AG09309 (cell line): ENCODE measurements around the gene JAKMIP1.

ENCODE experiments used
- DNase-seq: peaks from one replicate; pipeline ENCODE4 v3.0.0-alpha.2; 2010; ENCODE audit warnings: low read depth
- H3K4me3 ChIP-seq: 2 replicates; pipeline ENCODE4 v1.5.1; 2011; ENCODE audit warnings: mild to moderate bottlenecking, low read depth, low read length, moderate library complexity; ENCODE audit not compliant: control insufficient read depth
- TF ChIP-seq, protein P1 (sequence below): IDR thresholded peaks from 2 replicates; pipeline ENCODE4 v1.5.1; 2011; ENCODE audit warnings: mild to moderate bottlenecking, low read depth, low read length, inconsistent platforms; ENCODE audit not compliant: insufficient read depth, control insufficient read depth; ENCODE audit errors: missing control alignments

JAKMIP1 gene

DNA sequence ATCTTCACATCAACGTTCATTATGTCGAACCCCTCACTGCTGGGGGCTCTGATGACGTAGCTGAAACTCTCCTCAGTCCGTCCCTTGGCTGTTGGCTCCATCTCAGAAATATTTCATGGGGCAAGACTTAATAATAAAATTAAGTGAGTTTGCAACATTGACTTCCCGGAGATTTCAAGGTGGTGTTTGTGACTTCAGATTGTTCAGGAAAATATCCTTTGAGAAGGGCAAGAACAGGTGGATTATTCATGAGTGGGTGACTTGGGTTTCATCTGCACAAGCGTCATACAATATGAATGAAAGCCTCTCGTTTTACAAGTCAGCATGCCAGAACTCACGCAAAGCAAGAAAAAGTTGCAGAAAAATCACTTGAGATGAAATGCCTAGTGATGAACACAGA, 182.0 kb downstream of the JAKMIP1 start, which contains the start of gene C4orf50:
Gene C4orf50 (minus strand): TSS at position 101 of the 400 bp plus-strand sequence.
- TF ChIP-seq, protein P1, sequence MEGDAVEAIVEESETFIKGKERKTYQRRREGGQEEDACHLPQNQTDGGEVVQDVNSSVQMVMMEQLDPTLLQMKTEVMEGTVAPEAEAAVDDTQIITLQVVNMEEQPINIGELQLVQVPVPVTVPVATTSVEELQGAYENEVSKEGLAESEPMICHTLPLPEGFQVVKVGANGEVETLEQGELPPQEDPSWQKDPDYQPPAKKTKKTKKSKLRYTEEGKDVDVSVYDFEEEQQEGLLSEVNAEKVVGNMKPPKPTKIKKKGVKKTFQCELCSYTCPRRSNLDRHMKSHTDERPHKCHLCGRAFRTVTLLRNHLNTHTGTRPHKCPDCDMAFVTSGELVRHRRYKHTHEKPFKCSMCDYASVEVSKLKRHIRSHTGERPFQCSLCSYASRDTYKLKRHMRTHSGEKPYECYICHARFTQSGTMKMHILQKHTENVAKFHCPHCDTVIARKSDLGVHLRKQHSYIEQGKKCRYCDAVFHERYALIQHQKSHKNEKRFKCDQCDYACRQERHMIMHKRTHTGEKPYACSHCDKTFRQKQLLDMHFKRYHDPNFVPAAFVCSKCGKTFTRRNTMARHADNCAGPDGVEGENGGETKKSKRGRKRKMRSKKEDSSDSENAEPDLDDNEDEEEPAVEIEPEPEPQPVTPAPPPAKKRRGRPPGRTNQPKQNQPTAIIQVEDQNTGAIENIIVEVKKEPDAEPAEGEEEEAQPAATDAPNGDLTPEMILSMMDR: no peak
- DNase-seq: no peak
- no peak within 1 kb of the TSS for H3K4me3 ChIP-seq

DNA sequence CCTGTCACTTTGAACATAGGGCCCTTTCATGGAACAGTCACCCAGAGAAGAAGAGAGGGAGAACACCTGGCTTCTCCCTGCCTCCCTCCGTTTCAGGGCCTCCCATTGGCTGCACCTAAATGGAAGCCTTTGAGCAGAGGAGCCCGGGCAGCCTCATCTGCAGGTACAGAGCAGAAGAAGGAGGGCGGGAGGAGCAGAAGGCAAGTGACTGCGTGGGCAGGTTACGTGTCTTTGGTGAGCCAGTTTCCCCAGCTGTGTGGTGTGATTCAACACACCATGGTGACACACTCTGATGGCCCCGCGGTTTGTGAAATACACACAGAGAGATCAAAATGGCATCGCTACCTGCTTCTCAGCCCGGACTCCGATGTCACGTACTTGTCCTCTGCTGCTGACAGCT, 182.5 kb downstream of the JAKMIP1 start:
- H3K4me3 ChIP-seq: no peak overlapping the region
- no peak for DNase-seq
- TF ChIP-seq, protein P1: no peak

DNA sequence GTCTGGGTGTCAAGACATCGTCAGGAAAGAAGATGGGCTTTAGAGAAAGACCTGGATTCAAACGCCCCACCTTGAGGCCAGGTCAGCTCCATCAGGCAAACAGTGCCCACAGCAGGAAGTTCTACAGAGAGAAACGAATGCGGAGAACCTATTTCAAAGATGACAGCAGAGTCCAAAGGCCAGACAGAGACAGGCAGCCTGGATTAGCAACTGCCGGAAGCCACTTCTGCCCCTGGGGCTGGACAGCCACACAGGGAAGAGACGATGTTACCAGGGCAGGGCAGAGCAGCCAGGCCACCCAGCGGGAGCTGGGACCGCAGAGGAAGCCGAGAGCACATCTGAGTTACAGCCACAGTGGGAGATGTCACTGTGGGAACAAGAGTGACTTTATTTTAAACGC, 183.3 kb downstream of the JAKMIP1 start:
- no peak for DNase-seq
- TF ChIP-seq, protein P1: no peak
- no peak overlapping the region for H3K4me3 ChIP-seq

DNA sequence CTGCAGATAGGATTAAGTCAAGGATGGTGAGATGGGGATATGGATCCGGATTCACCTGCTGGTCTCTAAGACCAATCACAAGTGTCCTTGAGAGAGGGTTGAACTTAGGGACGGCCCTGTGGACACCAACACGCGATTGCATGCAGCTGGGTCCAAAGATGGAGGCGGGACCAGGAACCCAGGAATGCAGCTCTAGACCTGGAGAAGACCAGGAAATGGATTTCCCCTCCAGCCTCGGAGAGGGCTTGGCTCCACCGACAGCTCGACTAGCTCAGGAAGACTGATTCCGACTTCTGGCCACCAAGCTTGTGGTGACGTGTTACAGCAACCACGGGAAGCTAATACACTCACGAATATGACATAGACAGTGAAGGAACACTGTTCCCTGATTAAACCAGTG, 186.8 kb downstream of the JAKMIP1 start:
- H3K4me3 ChIP-seq: no peak overlapping the region
- no peak for DNase-seq
- TF ChIP-seq, protein P1: no peak

DNA sequence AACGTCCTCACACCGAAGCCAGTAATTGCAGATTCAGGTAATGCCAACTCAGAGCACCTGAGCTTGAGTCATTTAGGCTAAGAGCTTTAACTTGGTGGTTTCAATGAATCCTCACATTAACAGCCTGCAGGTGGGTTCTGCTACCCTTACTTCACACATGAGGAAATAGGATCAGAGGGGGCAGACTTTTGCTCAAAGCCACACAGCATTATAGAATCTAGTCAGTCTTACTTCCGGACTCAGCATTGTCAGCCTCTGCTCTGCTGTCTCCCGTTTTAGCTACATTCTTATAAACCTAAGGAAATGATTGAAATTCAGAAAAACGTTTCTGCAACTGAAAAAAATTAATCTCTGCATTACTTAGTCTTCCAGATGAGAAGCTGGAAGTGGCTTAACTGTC, 188.1 kb downstream of the JAKMIP1 start:
- TF ChIP-seq, protein P1: no peak
- H3K4me3 ChIP-seq: no peak overlapping the region
- no peak for DNase-seq

DNA sequence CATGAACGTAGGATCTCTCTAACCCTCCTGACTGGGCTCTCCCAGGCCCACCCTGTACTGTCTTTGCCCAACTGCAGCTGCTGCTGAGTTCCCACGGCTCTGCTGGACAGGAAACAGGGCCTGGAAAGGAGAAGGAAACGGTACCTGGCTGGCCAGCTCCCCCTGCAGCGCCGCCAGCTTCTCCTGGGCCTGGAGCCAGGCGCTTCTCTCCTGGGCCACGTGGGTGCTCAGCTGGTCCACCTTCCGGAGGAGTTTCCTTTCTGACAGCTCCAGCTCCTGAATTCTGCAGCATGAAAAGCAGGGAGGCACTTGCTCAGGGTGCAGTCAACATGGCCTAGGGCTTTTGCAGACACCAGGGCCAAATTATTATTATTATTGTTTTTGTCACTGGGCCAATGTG, 188.7 kb downstream of the JAKMIP1 start:
- TF ChIP-seq, protein P1: no peak
- H3K4me3 ChIP-seq: no peak overlapping the region
- DNase-seq: no peak

DNA sequence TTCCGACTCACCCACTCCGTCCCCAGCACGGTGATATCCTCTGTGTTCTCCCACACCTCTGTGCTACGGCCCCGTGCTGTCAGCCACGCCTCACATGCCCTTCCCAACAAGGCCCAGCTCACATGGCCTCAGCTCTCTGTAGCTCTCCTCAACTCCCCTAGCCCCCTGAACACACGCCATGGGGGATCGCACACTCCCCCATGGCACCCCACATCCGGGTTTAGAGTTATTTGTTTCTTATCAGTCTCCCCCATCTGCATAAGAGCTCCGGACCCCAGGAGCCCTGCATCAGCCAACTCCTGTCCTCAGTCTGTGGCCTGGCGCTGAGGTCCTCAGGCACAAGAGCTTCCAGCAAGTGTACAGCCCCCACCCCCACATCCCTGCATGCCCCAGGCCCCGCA, 189.1 kb downstream of the JAKMIP1 start:
- H3K4me3 ChIP-seq: no peak overlapping the region
- TF ChIP-seq, protein P1: no peak
- no peak for DNase-seq
